8988T (cell line): ENCODE data around the gene SCO2.
"Not testable (repeated sequence)": the region's sequence is repeated elsewhere in the genome, so short reads cannot be mapped to it uniquely, and the experiment has no call there.

Experiments used
- DNase-seq: peaks from one replicate; pipeline ENCODE4 v3.0.0; 2011

SCO2 gene

GRCh38 chr22:50550395-50550794 lies 25.0 kb upstream of the SCO2 start:
- DNase-seq, result no peak

- DNase-seq, result no peak
These were observed 23.8 kb upstream of the SCO2 start for GRCh38 chr22:50548921-50549790.

GRCh38 chr22:50548040-50548920 lies 22.9 kb upstream of the SCO2 start:
- no peak for DNase-seq

GRCh38 chr22:50547263-50547985 lies 22.0 kb upstream of the SCO2 start:
- no peak for DNase-seq

- no peak for DNase-seq
These were observed 21.2 kb upstream of the SCO2 start for GRCh38 chr22:50546326-50547262.

GRCh38 chr22:50545522-50546325 lies 20.3 kb upstream of the SCO2 start, which contains the start of gene KLHDC7B:
Gene KLHDC7B, plus strand, starts transcription at chr22:50545899. Its CDS starts 345 bp downstream, at chr22:50546244.
- DNase-seq, result no peak

GRCh38 chr22:50544746-50545253 lies 19.4 kb upstream of the SCO2 start:
- DNase-seq, result no peak

GRCh38 chr22:50544078-50544745 lies 18.8 kb upstream of the SCO2 start:
- no peak for DNase-seq

- DNase-seq, result no peak
These were observed 17.1 kb upstream of the SCO2 start for GRCh38 chr22:50542416-50542927.

GRCh38 chr22:50541667-50542026 lies 16.2 kb upstream of the SCO2 start:
- DNase-seq, result not testable (repeated sequence)

- DNase-seq, result no peak
These were observed 15.0 kb upstream of the SCO2 start for GRCh38 chr22:50540381-50540780.

GRCh38 chr22:50537765-50538164 lies 12.4 kb upstream of the SCO2 start:
- no peak for DNase-seq

- no peak for DNase-seq
These were observed 10.8 kb upstream of the SCO2 start for GRCh38 chr22:50536226-50536625.

GRCh38 chr22:50535113-50535512 lies 9.7 kb upstream of the SCO2 start:
- no peak for DNase-seq

- not testable (repeated sequence) for DNase-seq
These were observed 8.7 kb upstream of the SCO2 start for GRCh38 chr22:50533856-50534711.

GRCh38 chr22:50532824-50533796 lies 7.7 kb upstream of the SCO2 start:
- no peak for DNase-seq

- DNase-seq, result no peak
These were observed 6.7 kb upstream of the SCO2 start for GRCh38 chr22:50531962-50532674.
